Activated CD4-positive, alpha-beta T cell treated with anti-CD3 and anti-CD28 coated beads, Interleukin-2, amount 50 U/mL, for 16 hours (primary cell): ENCODE data around the gene UPK3A.
"Not testable (repeated sequence)": the region's sequence is repeated elsewhere in the genome, so short reads cannot be mapped to it uniquely, and the experiment has no call there.

Experiments used
- DNase-seq: peaks from one replicate; pipeline ENCODE4 v3.0.0-alpha.2; 2020

UPK3A gene

DNA sequence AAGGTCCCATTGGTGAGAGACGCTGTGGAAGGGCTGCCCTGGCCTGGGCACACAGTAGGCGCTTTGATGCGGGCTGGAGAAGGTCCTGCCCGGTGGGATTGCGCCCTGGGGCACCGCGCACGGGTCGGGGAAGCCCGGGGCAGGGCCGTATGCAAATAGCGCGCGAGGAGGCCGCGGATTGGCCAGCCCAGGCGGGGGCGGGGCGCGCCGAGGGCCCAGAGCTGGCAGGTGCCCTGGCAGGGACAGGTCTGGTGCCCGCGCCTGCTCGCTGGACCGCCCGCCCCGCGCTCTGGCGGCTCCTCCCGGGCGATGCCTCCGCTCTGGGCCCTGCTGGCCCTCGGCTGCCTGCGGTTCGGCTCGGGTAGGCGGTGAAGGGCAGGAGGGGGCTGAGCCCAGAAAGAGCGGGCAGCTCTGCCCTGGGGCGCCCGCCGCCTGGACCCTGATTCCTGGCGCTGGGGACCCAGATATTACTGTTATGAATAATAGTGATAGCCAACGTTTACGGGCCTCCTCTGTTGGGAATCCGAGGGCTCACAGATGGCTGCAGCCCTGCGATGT lies at the start of gene UPK3A:
Gene UPK3A, plus strand, starts transcription at position 245 of the 558 bp plus-strand sequence. Its CDS starts 65 bp downstream, at position 310.
- DNase-seq = peak; percentile 28

DNA sequence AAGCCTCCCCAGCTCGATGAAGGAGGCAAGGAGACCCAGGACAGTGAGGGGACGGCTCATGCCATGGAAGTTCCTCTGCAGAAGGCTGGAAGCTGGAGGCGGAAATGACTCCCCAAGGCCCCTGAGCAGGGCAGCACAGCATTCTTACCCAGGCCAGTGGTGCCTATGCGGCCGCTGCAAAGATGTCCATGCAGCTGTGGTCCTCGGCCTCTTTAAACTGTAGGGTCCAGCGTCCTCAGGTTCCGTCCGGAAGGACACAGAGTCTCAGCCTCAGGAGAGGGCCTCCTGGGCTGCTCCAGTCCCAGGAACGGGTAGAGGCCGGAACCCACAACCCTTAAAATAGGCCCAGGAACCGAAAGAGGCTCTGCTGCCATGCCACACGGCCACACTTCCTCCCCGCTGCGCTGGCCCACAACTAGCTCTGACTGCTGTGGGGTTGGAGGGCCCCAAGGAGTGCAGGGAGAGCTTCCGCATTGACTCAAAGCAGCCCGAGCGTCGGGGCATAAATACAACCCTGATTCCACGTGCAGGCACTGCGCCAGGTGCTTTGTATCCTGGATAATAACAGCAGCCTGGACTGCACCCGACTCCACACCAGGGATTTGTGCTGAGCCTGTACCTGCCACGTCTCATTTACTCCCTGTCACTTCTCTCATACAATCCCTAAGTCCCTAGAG lies 49.5 kb upstream of the UPK3A start:
- DNase-seq = no peak

GRCh38 chr22:45235851-45236342 lies 48.9 kb upstream of the UPK3A start:
- DNase-seq = no peak

DNA sequence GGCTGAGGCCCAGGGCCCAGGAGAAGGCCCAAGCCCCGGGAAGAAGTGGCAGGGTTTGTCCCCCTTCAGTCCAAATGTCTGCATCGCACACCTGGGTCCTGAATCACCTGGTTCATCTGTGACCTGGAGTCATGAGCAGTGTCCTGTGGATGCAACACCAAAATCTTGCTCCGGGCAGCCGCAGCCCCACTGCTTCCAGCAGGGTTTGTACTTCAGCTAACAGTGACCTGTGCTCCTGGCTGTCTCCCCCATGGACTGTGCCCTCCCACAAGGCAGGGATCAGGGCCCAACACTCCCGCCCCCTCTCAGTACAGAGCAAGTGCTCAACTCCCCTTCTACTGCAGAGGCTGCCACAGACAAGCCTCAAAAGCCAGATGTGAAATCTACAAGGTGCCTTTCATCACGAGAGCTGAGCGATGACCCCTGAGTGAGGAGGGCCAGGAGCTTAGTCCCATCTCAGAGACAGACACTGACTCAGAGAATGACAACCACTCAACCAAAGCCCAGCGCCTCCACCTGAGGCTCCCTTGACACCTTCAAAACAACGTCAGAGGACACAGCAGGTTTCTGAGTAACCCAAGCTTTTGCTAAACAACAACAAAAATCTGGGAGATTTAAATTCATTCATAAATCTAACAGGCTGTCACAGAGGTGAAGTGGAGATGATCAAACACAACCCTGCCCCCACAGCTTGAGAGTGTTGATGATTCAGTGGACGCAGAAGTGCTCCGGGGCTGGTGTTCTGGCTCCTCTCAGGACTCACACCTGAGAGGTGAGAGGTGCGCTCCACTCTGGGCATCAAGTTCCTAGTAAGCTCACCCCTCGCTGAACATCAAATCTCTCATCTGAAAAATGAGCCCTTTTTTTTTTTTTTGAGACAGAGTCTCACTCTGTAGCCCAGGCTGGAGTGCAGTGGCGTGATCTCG lies 47.4 kb upstream of the UPK3A start:
- no peak for DNase-seq

- no peak for DNase-seq
These were observed 46.4 kb upstream of the UPK3A start for GRCh38 chr22:45238076-45238956.

GRCh38 chr22:45238957-45239680 lies 45.6 kb upstream of the UPK3A start:
- DNase-seq = no peak

GRCh38 chr22:45239681-45240051 lies 45.1 kb upstream of the UPK3A start:
- no peak for DNase-seq

- peak; percentile 22 for DNase-seq
These were observed 44.5 kb upstream of the UPK3A start for GRCh38 chr22:45240104-45240809.

- DNase-seq = peak; percentile 79
These were observed 43.7 kb upstream of the UPK3A start, which contains the start of gene KIAA0930 for GRCh38 chr22:45240810-45241631. TSS of gene KIAA0930 (minus strand) at chr22:45240894. CDS start at chr22:45240703, 191 bp downstream.

GRCh38 chr22:45242778-45243191 lies 42.0 kb upstream of the UPK3A start:
- no peak for DNase-seq

DNA sequence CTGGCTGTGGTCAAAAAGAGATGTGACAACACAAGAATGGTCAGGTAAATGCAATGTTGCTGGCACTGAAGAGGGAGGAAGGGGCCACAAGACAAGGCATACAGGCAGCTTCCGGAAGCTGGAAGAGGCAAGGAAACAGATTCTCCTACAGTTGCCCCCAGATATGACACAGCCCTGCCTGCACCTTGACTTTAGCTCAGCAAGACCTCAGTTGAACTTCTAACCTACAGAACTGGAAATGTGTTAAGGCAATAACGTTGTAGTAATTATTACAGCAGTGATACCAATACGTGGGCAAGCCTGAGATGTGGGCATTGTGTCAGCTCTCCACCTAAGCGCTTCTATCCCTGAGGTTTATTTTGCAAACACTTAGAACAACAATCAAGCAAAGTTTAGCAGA lies 39.8 kb upstream of the UPK3A start:
- DNase-seq = no peak

DNA sequence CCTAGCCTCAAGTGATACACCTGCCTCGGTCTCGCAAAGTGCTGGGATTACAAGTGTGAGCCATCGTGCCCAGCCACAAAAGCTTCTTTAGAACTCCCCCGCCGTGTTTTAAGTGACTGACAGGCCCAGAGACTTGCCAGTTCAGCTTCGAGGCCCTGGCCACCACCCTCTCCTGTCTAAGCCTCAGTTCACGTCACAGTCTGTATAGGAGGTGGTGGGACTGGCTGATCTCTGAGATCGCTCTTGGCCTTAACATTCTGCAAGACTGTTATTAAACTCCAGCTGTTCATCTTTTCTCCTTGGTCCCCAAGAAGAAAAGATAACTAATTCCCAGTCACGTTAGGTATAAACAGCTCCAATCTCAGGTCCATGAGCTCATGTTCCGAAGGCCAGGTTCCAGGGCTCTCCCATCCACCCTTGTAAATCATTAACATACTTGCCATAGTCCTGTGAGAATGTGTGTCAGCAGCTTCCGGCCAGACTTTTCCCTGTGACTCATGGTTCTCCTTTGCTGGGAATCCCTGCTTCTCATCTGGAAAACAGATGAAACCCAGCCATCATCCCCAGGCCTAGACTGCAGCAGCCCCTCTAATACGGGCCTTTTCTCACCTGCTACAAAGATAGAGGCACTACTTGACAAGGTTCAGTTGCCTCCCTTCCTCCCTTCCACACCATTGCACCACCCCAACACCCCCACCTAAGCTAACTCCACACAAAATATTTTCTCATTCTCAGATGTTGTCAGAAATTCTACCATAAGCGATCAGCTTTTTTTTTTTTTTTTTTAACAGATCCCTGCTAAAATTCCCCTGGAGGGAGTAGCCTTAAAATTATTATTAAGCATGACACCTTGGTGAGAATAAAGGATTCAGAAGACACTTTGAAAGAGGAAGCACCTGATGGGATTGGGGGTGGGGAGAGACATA lies 38.4 kb upstream of the UPK3A start:
- no peak for DNase-seq

DNA sequence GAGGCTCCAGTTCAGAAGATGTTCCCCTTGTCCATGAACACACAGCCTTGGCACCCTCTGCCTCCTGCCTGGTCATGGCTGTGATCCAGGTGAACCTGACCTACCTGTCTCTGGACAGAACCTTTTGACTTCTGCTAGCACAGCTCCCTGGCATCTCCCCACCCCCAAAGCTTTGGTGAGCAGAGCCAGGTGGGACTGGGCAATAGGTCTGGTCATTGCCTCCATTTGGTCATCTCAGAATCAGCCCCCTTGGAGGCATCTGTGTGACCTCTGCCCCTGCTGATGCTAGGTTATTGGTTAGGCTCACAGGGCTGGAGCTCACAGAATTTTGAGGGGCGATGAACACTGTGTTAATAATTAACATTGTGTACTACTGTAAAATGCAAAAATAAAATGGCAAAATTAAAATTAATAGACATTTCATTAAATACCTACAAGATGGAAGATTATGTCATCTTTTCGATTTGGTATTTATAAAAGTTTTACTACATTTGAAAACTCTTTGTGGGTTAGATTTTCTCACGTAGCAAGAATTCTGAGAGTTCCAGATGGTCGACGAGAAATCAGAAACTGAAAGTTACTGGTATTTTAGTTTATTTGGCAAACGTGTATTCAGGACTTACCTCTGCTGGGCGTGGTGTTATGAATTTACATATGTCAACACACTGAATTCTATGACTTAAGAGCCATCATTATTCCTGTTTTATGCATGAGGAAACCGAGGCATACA lies 35.8 kb upstream of the UPK3A start:
- DNase-seq = peak; percentile 13

DNA sequence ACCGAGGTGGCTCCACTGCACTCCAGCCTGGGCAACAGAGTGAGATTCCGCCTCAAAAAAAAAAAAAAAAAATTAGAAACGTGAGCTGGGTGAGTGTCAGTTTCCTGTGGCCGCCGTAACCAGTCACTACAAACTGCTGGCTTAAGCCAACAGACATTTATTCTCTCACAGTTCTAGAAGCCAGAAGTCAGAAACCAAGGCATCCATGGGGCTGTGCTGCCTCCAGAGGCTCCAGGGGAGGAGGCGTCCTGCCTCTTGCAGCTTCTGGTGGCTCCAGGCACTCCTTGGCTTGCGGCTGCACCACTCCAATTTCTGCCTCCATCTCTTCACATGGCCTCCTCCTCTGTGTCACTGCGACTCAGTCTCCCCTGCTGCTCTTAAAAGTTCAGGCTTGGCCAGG lies 32.9 kb upstream of the UPK3A start:
- no peak for DNase-seq

DNA sequence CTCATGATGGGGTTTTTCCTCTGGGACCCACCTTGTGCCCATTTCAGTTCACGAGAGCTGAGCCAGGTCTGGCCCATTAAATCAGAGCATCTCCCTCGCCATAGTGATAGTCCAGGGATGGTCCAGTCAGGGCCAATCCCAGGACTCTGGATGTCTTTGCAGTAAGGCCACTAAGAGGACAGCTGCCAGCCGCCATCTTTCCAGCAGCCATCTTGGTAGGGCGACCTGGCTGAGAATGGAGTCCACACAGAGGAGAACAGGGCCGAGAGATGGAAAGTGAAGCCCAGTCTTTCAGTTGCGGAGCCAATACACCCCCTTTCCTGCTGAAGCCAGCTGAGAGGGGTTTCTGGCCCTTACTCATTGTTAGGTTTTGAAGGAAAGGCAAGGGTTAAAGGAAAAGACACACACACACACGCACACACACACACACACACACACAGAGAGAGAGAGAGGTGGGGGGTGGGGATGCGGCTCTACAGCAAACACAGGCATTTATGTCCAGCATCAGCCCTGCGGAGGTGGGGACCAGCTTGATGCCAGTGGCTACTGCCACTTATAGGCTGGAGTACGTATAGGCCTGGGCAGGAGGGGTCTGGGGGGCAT lies 31.6 kb upstream of the UPK3A start:
- no peak for DNase-seq

GRCh38 chr22:45254388-45254787 lies 30.4 kb upstream of the UPK3A start:
- DNase-seq = peak; percentile 35

DNA sequence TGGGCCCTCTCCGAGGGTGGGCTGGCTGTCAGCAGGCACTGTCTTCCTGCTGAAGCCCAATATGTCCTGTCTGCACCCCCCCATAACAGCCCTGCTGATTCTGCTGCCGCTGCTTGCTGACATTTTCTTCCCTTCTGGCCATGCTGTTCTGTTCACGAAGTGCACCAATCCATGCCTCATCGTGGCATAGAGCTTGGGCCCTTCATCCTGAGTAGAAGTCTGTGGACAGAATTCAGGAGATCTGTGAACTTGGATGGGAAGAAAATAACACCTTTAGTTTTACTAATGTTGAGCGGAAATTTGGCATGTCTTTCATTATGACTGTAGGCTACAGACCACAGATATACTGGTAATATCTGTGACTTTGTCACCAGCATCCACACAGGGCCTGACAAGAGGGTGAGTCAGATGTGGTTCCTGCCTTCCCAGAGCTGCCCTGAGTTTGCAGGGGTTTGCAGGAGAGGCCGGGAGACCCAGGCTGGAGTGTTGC lies 29.9 kb upstream of the UPK3A start:
- peak; percentile 79 for DNase-seq

DNA sequence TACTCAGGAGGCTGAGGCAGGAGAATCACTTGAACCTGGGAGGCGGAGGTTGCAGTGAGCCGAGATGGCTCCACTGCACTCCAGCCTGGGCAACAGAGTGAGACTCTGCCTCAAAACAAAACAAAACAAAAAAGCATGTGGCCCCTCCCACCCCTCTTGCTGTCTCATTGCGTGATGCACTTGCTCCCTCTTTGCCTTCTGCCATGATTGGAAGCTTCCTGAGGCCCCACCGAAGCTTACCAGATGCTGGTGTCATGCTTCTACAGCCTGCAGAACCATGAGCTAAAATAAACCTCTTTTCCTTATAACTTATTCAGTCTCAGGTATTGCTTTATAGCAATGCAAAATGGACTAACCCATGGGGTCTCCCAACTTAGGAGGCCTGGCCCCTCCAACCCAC lies 26.8 kb upstream of the UPK3A start:
- not testable (repeated sequence) for DNase-seq
